Stimulated activated effector memory CD8-positive, alpha-beta T cell treated with anti-CD3 and anti-CD28 coated beads, Interleukin-12 subunit alpha, Interleukin-12 subunit beta, amount 100 ng/mL, for 72 hours (primary cell): ENCODE data around the gene OSBPL5.
A peak's percentile ranks its signal among the peaks of the same experiment; 100 is the strongest.

ENCODE experiments used
- ATAC-seq: fragments of 150-1000 bp; cut with Tn5 transposase; 2 replicates; pipeline ENCODE4 v1.10.0; 2021
- DNase-seq, 2 donors: peaks; one replicate each; pipeline ENCODE4 v3.0.0; 2021 to 2022; ENCODE audit warnings: low spot score in 2 of 2
- H3K27ac Mint-ChIP-seq: one replicate; pipeline ENCODE4 v1.8.0; 2022; ENCODE audit warnings: mild to moderate bottlenecking, mixed read lengths
- H3K36me3 Mint-ChIP-seq: one replicate; pipeline ENCODE4 v1.8.0; 2022; ENCODE audit warnings: mild to moderate bottlenecking, mixed read lengths
- H3K4me1 Mint-ChIP-seq: one replicate; pipeline ENCODE4 v1.8.0; 2022; ENCODE audit warnings: mixed read lengths
- H3K4me3 Mint-ChIP-seq: one replicate; pipeline ENCODE4 v1.8.0; 2022; ENCODE audit warnings: mild to moderate bottlenecking, mixed read lengths
- H3K9me3 Mint-ChIP-seq: one replicate; pipeline ENCODE4 v1.8.0; 2022; ENCODE audit warnings: mixed read lengths

OSBPL5 gene

DNA sequence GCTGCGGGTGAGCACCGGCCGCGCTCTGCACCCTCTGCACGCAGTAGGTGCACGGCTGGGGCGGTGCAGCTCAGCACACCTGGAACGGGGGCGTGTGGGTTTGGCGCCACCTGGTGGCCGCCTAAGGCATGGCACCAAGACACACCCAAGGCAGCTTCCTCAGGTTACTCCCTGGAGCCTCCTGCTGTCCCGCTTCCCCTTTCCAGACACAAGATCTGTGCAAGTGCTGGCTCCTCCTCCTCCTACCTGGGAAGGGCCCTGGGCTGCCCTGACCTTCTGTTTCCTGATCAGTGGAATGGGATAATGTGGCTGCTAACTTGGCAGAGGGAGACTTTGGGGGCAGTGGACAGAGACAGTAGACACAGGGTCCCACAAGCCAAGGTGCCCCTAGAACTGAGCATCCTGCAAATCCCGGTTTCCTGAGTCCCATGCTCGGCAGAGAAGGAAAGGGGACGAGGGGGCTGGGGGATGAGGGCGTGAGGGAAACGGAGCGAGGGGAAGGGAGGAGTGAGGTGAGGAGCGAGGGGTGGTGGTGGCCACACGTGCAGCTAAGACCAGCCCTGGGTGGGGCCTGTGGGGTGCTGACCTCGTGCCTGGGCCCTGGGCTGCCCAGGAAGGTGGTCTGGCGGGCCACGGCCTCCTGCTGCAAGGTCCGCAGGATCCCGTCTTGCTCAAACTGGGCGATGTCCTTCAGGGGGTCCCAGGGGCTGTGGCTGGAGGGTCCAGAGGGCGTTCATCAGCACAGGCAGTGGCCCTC is 73.1 kb downstream of the OSBPL5 start:
- H3K4me3 Mint-ChIP-seq = no peak overlapping the region
- H3K4me1 Mint-ChIP-seq = peaks cover 19% of the 10 kb centered on the region
- peak overlapping the region; percentile 83 for H3K27ac Mint-ChIP-seq
- H3K36me3 Mint-ChIP-seq = peaks cover 12% of the 10 kb centered on the region
- peak; percentile 77 for ATAC-seq
- DNase-seq = peak; percentile 70 to 86
- no peaks in the 10 kb centered on the region for H3K9me3 Mint-ChIP-seq

DNA sequence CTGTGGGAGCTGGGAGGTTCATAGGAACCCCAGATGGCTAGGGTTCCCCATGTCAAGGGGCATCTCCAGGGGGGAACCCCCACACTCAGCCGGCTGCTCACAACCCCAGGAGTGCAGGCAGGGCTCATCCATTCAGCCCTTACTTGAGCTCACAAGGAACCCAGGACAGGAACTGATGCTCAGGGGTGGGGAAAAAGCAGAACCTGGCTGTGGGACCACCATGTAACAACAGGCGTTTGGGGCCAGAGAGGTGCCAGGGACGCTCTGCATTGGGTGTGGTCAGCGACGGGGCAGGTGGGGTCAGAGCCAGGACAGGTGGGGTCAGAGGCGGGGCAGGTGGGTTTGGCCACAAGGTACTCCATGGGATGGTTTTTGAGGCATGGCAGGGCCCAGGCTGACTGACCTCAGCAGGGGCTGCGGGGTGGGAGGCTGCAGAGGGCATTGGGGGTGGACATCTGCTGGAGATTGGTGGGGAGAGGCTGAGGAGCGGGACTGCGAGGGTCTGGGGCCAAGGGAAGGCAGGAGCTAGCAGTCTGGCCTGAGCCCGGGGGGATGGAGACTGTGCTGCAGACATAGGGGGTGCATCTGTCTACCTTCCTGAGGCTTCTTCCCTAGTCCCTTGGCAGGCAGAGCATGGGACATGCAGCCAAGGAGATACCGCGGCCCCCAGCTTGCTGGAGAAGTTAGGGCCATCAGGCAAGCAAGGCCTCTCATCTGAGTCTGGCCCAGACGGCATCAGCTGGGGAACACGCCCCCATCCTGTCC is 73.8 kb downstream of the OSBPL5 start:
- DNase-seq = peak in 1 of 2 donors; percentile 16
- Mint-ChIP-seq H3K4me3 (no peak overlapping the region), H3K4me1 (peaks cover 19% of the 10 kb centered on the region), H3K36me3 (peaks cover 12% of the 10 kb centered on the region), H3K9me3 (no peaks in the 10 kb centered on the region), H3K27ac (peak overlapping the region; percentile 83)
- ATAC-seq = no peak

GRCh38 chr11:3090096-3090901 is 74.8 kb downstream of the OSBPL5 start:
- Mint-ChIP-seq H3K9me3 (no peaks in the 10 kb centered on the region), H3K36me3 (peaks cover 10% of the 10 kb centered on the region), H3K27ac (no peak overlapping the region), H3K4me3 (no peak overlapping the region), H3K4me1 (peaks cover 19% of the 10 kb centered on the region)
- no peak for ATAC-seq
- DNase-seq = no peak

GRCh38 chr11:3089236-3090061 is 75.7 kb downstream of the OSBPL5 start:
- no peak overlapping the region for H3K4me3 Mint-ChIP-seq
- ATAC-seq (no peak), DNase-seq (no peak)
- H3K36me3 Mint-ChIP-seq = peaks cover 5% of the 10 kb centered on the region
- H3K4me1 Mint-ChIP-seq = peaks cover 19% of the 10 kb centered on the region
- H3K27ac Mint-ChIP-seq = no peak overlapping the region
- no peaks in the 10 kb centered on the region for H3K9me3 Mint-ChIP-seq

DNA sequence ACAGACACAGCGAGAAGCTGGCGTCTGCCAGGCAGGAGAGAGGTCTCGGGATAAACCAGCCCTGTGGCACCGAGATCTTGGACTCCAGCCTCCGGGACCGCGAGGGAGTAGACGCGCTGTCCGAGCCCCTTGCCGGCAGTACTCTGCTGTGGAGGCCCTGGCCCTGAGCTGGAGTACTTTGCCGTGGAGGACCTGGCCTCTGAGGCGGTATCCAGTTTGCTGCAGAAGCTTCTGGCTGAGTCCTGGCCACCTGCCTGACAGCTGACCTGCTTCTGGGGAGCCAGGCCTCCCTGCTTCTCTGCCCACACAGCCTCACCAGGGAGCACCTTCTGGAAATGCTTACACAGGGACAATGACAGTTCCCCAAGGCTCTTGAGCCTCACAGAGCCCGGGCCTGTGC is 76.3 kb downstream of the OSBPL5 start:
- no peak for DNase-seq
- Mint-ChIP-seq H3K4me1 (peaks cover 19% of the 10 kb centered on the region), H3K36me3 (peaks cover 5% of the 10 kb centered on the region), H3K4me3 (no peak overlapping the region), H3K9me3 (no peaks in the 10 kb centered on the region), H3K27ac (no peak overlapping the region)
- ATAC-seq = no peak

DNA sequence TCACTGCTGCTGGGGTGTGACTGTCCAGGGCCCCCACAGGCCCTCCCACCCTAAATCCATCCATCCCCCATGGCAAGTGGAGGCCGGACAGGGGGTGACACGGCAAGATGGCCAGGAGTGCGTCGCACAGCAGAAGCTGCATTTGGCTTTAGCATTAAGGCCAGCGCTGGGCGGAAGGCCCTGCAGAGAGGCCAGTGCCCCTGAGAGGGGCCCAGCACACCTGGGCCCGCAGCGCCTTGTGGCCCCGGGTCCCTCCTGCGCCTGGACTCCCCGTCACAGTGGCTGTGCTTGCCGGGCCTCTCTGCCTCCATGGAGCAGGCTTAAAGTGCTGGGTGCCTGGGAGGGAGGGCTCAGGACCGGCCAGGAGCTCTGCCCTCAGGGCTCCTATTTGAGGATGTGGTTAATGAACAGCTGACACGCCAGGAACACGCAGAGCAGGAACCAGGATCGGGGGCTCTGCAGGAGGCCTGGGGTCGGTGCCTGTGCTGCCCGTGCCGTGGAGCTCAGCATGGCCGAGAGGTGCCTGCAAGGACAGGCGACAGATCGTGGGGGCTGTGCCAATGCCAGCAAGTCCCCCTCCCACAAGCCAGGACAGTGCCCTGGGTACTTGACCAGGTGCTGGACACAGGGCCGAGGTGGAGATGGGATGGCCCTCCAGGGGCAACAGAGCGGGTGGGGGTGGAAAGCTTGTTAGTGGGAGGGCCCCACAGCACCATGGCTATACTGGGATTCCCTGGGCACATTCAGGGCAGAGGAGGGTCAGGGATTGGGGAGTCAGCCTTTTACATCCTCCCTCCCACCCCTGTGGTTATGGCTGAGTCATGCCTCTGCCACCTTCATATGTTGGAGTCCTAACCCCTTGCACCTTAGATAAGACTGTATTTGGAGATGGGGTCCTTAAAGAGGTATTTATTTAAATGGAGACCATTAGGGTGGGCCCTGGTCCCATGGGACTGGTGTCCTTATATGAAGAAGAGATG is 77.0 kb downstream of the OSBPL5 start:
- peaks cover 5% of the 10 kb centered on the region for H3K36me3 Mint-ChIP-seq
- no peaks in the 10 kb centered on the region for H3K9me3 Mint-ChIP-seq
- DNase-seq (no peak), ATAC-seq (peak; percentile 40)
- no peak overlapping the region for H3K27ac Mint-ChIP-seq
- peaks cover 19% of the 10 kb centered on the region for H3K4me1 Mint-ChIP-seq
- H3K4me3 Mint-ChIP-seq = no peak overlapping the region

DNA sequence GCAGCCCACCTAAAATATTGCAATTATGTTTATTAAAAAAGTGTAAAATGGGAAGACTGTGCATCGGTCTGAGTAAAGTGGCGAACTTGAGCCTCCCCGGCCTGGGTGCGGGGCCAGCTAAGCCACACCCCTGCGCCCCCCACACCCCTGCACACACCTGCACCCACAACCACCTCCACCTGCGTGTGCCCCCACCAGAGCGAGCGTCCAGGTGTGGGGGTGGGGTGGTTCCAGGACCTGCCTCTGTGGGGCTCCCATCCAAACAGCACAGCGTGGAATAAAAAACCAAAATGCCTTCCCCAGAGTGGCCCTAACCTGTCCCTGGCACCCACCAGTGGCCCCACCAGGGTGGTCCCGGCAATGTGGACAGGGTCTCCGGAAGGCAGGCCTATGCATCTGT is 77.7 kb downstream of the OSBPL5 start:
- Mint-ChIP-seq H3K36me3 (peaks cover 5% of the 10 kb centered on the region), H3K27ac (no peak overlapping the region), H3K4me3 (no peak overlapping the region), H3K9me3 (no peaks in the 10 kb centered on the region), H3K4me1 (peaks cover 19% of the 10 kb centered on the region)
- ATAC-seq (no peak), DNase-seq (no peak)

DNA sequence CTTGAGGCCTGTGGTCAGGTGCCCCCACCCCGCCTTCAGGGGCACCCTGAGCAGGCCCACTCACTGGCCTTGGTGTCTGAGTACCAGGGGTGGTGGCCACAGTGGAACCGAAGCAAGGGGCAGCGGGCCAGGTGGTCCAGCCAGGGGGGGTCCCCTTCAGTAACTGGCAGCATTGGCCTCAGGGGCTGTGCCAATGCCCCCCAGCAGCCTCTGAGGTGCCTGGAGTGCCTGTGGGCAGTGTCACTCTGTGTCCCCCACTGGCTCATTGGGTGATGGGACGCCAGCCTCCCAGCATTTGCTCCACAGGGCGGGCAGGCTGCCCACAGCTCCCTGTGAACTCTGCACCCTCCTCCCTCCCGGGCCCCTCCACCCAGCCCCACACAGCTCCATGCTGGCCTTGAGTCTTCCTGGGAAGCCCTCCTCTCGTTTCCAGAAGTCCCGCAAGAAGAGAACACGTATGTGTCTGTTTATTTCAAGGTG is 78.4 kb downstream of the OSBPL5 start:
- Mint-ChIP-seq H3K27ac (no peak overlapping the region), H3K4me3 (no peak overlapping the region), H3K9me3 (no peaks in the 10 kb centered on the region), H3K36me3 (peaks cover under 1% of the 10 kb centered on the region), H3K4me1 (peaks cover 15% of the 10 kb centered on the region)
- ATAC-seq = no peak
- DNase-seq = no peak

DNA sequence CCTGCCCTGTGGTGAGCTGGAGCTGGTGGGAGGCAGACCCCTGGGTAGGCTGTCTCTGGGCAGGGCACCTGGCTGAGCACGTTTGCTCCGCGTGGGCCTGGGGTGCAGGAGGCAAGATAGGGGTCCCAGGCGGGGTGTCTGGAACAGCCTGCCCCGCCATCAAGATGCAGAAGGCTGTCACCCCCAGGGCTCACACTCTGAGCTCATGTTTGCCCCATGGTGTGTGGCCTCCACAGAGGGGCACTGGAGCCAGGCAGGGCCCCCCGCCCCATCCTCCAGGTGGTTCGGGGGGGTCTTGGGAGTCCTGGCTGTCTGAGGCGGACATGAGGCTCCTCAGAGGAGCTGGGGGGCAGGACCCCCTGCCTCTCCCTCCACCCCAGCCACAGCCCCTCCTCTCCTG is 79.0 kb downstream of the OSBPL5 start:
- H3K36me3 Mint-ChIP-seq = no peaks in the 10 kb centered on the region
- ATAC-seq (no peak), DNase-seq (no peak)
- H3K27ac Mint-ChIP-seq = peak overlapping the region; percentile 74
- H3K4me1 Mint-ChIP-seq = peaks cover 9% of the 10 kb centered on the region
- no peak overlapping the region for H3K4me3 Mint-ChIP-seq
- H3K9me3 Mint-ChIP-seq = no peaks in the 10 kb centered on the region

DNA sequence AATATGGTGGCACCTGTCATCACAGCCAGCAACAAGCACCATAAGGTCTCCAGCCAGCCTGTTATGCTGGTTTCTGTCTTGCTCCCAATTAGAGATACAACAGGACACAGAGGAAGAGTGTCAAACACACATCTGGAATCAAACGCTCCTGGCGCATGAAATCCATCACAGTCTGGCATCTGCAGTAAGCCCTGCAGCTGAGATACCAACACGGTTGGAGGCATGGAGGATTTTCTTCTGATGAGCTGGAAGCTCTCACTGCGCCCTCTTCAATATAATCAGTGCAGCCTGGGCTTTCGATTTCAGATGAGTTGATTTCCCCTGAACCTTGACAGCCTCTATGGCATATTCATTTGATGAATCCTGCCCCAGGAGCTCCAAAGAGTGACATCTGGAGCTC is 80.1 kb downstream of the OSBPL5 start:
- Mint-ChIP-seq H3K27ac (no peak overlapping the region), H3K9me3 (no peaks in the 10 kb centered on the region), H3K4me3 (no peak overlapping the region), H3K4me1 (peaks cover 8% of the 10 kb centered on the region), H3K36me3 (no peaks in the 10 kb centered on the region)
- DNase-seq (no peak), ATAC-seq (no peak)

GRCh38 chr11:3083321-3083720 is 81.8 kb downstream of the OSBPL5 start:
- no peaks in the 10 kb centered on the region for H3K36me3 Mint-ChIP-seq
- H3K4me1 Mint-ChIP-seq = peaks cover 4% of the 10 kb centered on the region
- H3K27ac Mint-ChIP-seq = no peak overlapping the region
- H3K9me3 Mint-ChIP-seq = no peaks in the 10 kb centered on the region
- DNase-seq = no peak
- H3K4me3 Mint-ChIP-seq = no peak overlapping the region
- ATAC-seq = no peak

DNA sequence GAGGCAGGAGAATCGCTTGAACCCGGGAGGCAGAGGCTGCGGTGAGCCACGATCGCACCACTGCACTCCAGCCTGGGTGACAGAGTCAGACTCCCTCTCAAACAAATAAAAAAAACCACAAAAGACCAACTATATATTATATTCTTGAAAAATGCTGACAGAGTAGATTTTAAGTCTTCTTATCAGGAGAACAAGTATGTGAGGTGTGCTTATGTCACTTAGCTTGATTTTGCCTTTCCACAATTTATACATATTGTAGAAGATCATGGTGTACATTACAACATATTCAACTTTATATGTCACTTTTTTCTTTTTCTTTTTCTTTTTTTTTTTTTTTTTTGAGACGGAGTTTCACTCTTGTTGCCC is 83.7 kb downstream of the OSBPL5 start:
- no peak overlapping the region for H3K27ac Mint-ChIP-seq
- no peaks in the 10 kb centered on the region for H3K9me3 Mint-ChIP-seq
- no peaks in the 10 kb centered on the region for H3K36me3 Mint-ChIP-seq
- H3K4me1 Mint-ChIP-seq = no peaks in the 10 kb centered on the region
- H3K4me3 Mint-ChIP-seq = no peak overlapping the region
- ATAC-seq = no peak
- DNase-seq = no peak

DNA sequence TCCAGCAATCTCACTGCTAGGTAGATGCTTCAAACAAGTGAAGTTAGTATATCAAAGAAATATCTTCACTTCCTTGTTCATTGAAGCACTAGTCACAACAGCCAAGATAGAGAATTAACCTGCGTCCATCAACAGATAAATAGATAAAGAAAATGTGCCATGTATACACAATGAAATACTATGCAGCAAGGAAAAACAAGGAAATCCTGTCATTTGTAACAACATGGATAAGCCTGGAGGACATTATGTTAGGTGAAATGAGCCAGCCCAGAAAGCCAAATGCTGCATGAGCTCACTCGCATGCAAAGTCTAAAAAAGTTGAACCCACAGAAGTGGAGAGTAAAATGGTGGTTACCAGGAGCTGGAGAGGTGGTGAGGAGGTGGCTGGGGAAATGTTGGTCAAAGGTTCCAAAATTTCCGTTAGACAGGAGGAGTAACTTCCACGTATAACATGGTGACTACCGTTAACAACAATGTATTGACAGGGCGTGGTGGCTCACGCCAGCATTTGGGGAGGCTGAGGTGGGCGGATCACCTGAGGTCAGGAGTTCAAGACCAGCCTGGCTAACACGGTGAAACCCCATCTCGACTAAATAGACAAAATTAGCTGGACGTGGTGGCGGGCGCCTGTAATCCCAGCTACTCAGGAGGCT is 84.3 kb downstream of the OSBPL5 start:
- Mint-ChIP-seq H3K36me3 (no peaks in the 10 kb centered on the region), H3K9me3 (no peaks in the 10 kb centered on the region), H3K4me1 (no peaks in the 10 kb centered on the region), H3K27ac (no peak overlapping the region), H3K4me3 (no peak overlapping the region)
- DNase-seq (no peak), ATAC-seq (no peak)
